GM19397 (cell line): ENCODE measurements around the gene ZNF345.

Experiments used
- ATAC-seq: cut with Tn5 transposase; IDR thresholded peaks from one replicate; pipeline ENCODE4 v1.9.1; 2021; ENCODE audit warnings: mild to moderate bottlenecking, moderate library complexity; ENCODE audit not compliant: unreplicated experiment

ZNF345 gene

GRCh38 chr19:36850559-36851442 lies at the start of gene ZNF345:
Gene ZNF345 (plus strand): TSS chr19:36850876. CDS start chr19:36876831, 25,955 bp downstream.
- peak; percentile 66 for ATAC-seq

- no peak for ATAC-seq
Measured at GRCh38 chr19:36805364-36805763, 45.3 kb upstream of the ZNF345 start.

- ATAC-seq, result no peak
Measured at GRCh38 chr19:36807029-36807428, 43.6 kb upstream of the ZNF345 start.

- no peak for ATAC-seq
Measured at GRCh38 chr19:36819130-36819630, 31.5 kb upstream of the ZNF345 start.

- no peak for ATAC-seq
Measured at GRCh38 chr19:36821758-36822157, 28.9 kb upstream of the ZNF345 start.

- no peak for ATAC-seq
Measured at GRCh38 chr19:36833430-36833829, 17.2 kb upstream of the ZNF345 start.

- ATAC-seq, result no peak
Measured at GRCh38 chr19:36837176-36837905, 13.3 kb upstream of the ZNF345 start.

- ATAC-seq, result peak; percentile 89
Measured at GRCh38 chr19:36837906-36838783, 12.5 kb upstream of the ZNF345 start, which contains the start of gene ZNF790. Gene ZNF790 (minus strand): TSS chr19:36838387. CDS start chr19:36825619, 12,768 bp downstream.

GRCh38 chr19:36838784-36839324 lies 11.8 kb upstream of the ZNF345 start:
- no peak for ATAC-seq

GRCh38 chr19:36847968-36848367 lies 2.7 kb upstream of the ZNF345 start:
- ATAC-seq, result no peak

GRCh38 chr19:36849701-36850558 lies 746 bp upstream of the ZNF345 start:
- ATAC-seq, result peak; percentile 86

- ATAC-seq, result no peak
Measured at GRCh38 chr19:36851898-36852297, 1.2 kb downstream of the ZNF345 start.

GRCh38 chr19:36876993-36877938 lies 26.6 kb downstream of the ZNF345 start:
- ATAC-seq, result no peak

GRCh38 chr19:36891768-36892357 lies 41.2 kb downstream of the ZNF345 start:
- no peak for ATAC-seq

GRCh38 chr19:36894849-36895383 lies 44.2 kb downstream of the ZNF345 start:
- no peak for ATAC-seq

GRCh38 chr19:36898422-36898821 lies 47.7 kb downstream of the ZNF345 start:
- ATAC-seq, result no peak

- peak; percentile 95 for ATAC-seq
Measured at GRCh38 chr19:36915992-36916830, 65.5 kb downstream of the ZNF345 start, which contains the start of the genes ZNF568 and ZNF829. Gene ZNF568 (plus strand): TSS chr19:36916332. CDS start chr19:36922771, 6,439 bp downstream. Gene ZNF829 (minus strand): TSS chr19:36916291. CDS start chr19:36915167, 1,124 bp downstream.
